Activated naive CD8-positive, alpha-beta T cell treated with anti-CD3 and anti-CD28 coated beads, Interleukin-2, amount 50 U/mL, for 16 hours (primary cell): Measurements from ENCODE around the gene CHRNA5.

Experiments
- DNase-seq: peaks from one replicate; pipeline ENCODE4 v3.0.0-alpha.2; 2020; ENCODE audit warnings: low read depth, low spot score

CHRNA5 gene

GRCh38 chr15:78620021-78620526 is 54.8 kb downstream of the CHRNA5 start:
- no peak for DNase-seq

- DNase-seq = no peak
Observed at GRCh38 chr15:78620527-78621421, 55.5 kb downstream of the CHRNA5 start, which contains the start of gene CHRNA3. Gene CHRNA3 (minus strand): TSS chr15:78620996. CDS start chr15:78620794, 202 bp downstream.

- DNase-seq = no peak
Observed at GRCh38 chr15:78621810-78622402, 56.6 kb downstream of the CHRNA5 start.

GRCh38 chr15:78623786-78624497 is 58.6 kb downstream of the CHRNA5 start:
- DNase-seq = no peak

GRCh38 chr15:78624651-78625590 is 59.6 kb downstream of the CHRNA5 start:
- DNase-seq = no peak

- DNase-seq = no peak
Observed at GRCh38 chr15:78625606-78626280, 60.4 kb downstream of the CHRNA5 start.

GRCh38 chr15:78626381-78626995 is 61.2 kb downstream of the CHRNA5 start:
- no peak for DNase-seq

- DNase-seq = no peak
Observed at GRCh38 chr15:78627348-78627747, 62.0 kb downstream of the CHRNA5 start.

- no peak for DNase-seq
Observed at GRCh38 chr15:78628227-78628626, 62.9 kb downstream of the CHRNA5 start.

GRCh38 chr15:78629031-78629715 is 63.9 kb downstream of the CHRNA5 start:
- no peak for DNase-seq

- DNase-seq = no peak
Observed at GRCh38 chr15:78629716-78630065, 64.4 kb downstream of the CHRNA5 start.

- no peak for DNase-seq
Observed at GRCh38 chr15:78630886-78631633, 65.7 kb downstream of the CHRNA5 start.

- no peak for DNase-seq
Observed at GRCh38 chr15:78633348-78633747, 68.0 kb downstream of the CHRNA5 start.

- no peak for DNase-seq
Observed at GRCh38 chr15:78634210-78635145, 69.2 kb downstream of the CHRNA5 start.

GRCh38 chr15:78635346-78635745 is 70.0 kb downstream of the CHRNA5 start:
- DNase-seq = no peak

- no peak for DNase-seq
Observed at GRCh38 chr15:78636378-78636859, 71.1 kb downstream of the CHRNA5 start.

- DNase-seq = no peak
Observed at GRCh38 chr15:78637776-78638435, 72.6 kb downstream of the CHRNA5 start.
